ENCODE measurements around the gene HS1BP3.

DNA sequence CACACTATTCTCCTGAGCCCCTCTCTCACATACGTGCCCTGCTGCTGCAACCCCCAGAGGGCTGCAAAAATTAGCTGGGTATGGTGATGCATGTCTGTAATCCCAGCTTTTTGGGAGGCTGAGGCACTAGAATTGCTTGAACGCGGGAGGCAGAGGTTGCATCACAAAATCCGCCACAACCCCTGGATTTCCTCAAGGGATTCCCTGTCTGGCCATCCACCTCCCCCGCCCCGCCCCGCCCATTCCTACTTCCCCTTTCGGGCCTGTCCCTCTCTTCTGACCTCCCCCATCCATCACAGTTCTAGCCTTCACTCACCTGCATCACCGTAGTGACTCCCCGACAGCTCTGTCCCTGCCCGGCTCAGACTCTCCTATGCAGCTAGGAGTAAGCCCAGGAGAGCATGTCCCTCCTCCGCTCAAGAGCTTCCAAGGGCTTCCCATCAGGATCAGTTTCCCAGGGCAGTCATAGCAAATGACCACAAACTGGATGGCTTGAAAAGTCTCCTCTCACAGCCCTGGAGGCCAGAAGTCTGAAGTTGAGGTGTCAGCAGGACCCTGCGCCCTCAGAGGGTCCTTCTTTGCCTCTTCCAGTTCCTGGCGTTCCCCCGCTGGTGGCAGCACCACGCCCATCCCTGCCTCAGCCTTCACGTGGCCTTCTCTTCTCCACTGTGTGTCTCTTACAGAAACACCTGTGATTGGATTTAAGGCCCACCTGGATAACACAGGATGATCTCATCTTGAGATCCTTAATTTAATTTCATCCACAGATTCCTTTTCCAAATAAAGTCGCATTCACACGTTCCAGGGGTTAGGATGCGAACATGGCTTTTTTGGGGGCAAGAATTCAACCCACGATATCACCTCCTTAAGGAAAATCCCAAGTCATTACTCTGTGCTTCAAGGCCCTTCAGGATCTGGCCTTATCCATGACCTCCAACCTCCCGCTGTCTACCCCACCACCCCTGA lies 58.5 kb downstream of the HS1BP3 start:
- TF ChIP-seq, protein P1, sequence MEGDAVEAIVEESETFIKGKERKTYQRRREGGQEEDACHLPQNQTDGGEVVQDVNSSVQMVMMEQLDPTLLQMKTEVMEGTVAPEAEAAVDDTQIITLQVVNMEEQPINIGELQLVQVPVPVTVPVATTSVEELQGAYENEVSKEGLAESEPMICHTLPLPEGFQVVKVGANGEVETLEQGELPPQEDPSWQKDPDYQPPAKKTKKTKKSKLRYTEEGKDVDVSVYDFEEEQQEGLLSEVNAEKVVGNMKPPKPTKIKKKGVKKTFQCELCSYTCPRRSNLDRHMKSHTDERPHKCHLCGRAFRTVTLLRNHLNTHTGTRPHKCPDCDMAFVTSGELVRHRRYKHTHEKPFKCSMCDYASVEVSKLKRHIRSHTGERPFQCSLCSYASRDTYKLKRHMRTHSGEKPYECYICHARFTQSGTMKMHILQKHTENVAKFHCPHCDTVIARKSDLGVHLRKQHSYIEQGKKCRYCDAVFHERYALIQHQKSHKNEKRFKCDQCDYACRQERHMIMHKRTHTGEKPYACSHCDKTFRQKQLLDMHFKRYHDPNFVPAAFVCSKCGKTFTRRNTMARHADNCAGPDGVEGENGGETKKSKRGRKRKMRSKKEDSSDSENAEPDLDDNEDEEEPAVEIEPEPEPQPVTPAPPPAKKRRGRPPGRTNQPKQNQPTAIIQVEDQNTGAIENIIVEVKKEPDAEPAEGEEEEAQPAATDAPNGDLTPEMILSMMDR (conservative IDR thresholded peaks at IDR 0.05) = no peak
- no peak for TF ChIP-seq EZH2 (IDR thresholded peaks at IDR 0.05; ENCODE audit: low read depth)

Data from PC-9 (cell line).